MM.1S (cell line): ENCODE measurements around the gene PERM1.
"Not testable (repeated sequence)": the region's sequence is repeated elsewhere in the genome, so short reads cannot be mapped to it uniquely, and the experiment has no call there.

ENCODE experiments used
- CTCF ChIP-seq: fragments of 300-600 bp; sonication (generic); IDR thresholded peaks from 2 replicates; pipeline ENCODE4 v1.5.1; 2016; ENCODE audit warnings: antibody characterized with exemption, low read length, mixed read lengths
- EZH2 ChIP-seq: fragments of 300-600 bp; sonication (generic); optimal IDR thresholded peaks from 2 replicates; pipeline ENCODE3; 2017; ENCODE audit warnings: low read depth, mild to moderate bottlenecking, antibody characterized with exemption, low read length, mixed read lengths
- EZH2phosphoT487 ChIP-seq: fragments of 300-600 bp; sonication (generic); IDR thresholded peaks from 2 replicates; pipeline ENCODE4 v1.6.1; 2018; ENCODE audit warnings: antibody characterized with exemption, low read length

GRCh38 chr1:1017397-1018320 is 35.8 kb upstream of the PERM1 start:
- TF ChIP-seq CTCF, EZH2, EZH2phosphoT487: not testable (repeated sequence)
